PC-3 (cell line): ENCODE data around the gene STK32C. TPM values are rescaled to one million over a fixed set of nuclear protein-coding genes. Genes with fewer than 3 reads are reported as not detected.

ENCODE experiments used
- ATAC-seq: fragments of 200-7000 bp; cut with Tn5 transposase; 2 replicates; pipeline ENCODE4 v1.9.1; 2020; ENCODE audit warnings: mild to moderate bottlenecking, moderate library complexity
- BruUV-seq: library from RNA; stranded (reverse); fragments of 400-500 nt; replicated peaks from 2 replicates; lab custom pipeline; 2021; lab: Mats Ljungman, UMichigan
- CTCF ChIA-PET: fragments of 300-600 bp; sonication (Branson Sonifier 250); formaldehyde crosslinking; loops from one replicate; lab custom pipeline; 2022; ENCODE audit warnings: antibody characterized with exemption; lab: Charles Lee
- POLR2A ChIA-PET: fragments of 300-600 bp; sonication (Branson Sonifier 250); formaldehyde crosslinking; loops from one replicate; lab custom pipeline; 2022; ENCODE audit warnings: antibody characterized with exemption; ENCODE audit not compliant: unreplicated experiment; lab: Charles Lee
- DNase-seq: peaks from one replicate; pipeline ENCODE4 v3.0.0-alpha.2; 2015
- H2AFZ ChIP-seq: fragments of 300-600 bp; sonication (generic); 2 replicates; pipeline ENCODE4 v1.6.0; 2016; ENCODE audit warnings: antibody characterized with exemption, low read length
- H3F3A ChIP-seq: fragments of 300-600 bp; sonication (generic); one replicate; pipeline ENCODE4 v1.6.0; 2017; ENCODE audit warnings: antibody characterized with exemption, low read length, control low read depth, mild to moderate bottlenecking; ENCODE audit not compliant: unreplicated experiment
- H3K27ac ChIP-seq: fragments of 300-600 bp; sonication (generic); 2 replicates; pipeline ENCODE4 v1.5.1; 2016; ENCODE audit warnings: mild to moderate bottlenecking, low read length
- H3K27me3 ChIP-seq: fragments of 300-600 bp; sonication (generic); 2 replicates; pipeline ENCODE4 v1.6.1; 2016; ENCODE audit warnings: low read length, mixed read lengths
- H3K36me3 ChIP-seq: fragments of 300-600 bp; sonication (generic); 2 replicates; pipeline ENCODE4 v1.6.1; 2016; ENCODE audit warnings: low read depth, mixed run types, low read length, mixed read lengths
- H3K4me1 ChIP-seq: fragments of 300-600 bp; sonication (generic); 2 replicates; pipeline ENCODE4 v1.5.1; 2016; ENCODE audit warnings: low read length; ENCODE audit not compliant: insufficient read depth
- H3K4me2 ChIP-seq: fragments of 300-600 bp; sonication (generic); 2 replicates; pipeline ENCODE4 v1.6.0; 2016; ENCODE audit warnings: low read length
- H3K4me3 ChIP-seq: fragments of 300-600 bp; sonication (generic); 2 replicates; pipeline ENCODE4 v1.5.1; 2016; ENCODE audit warnings: mild to moderate bottlenecking, low read length, mixed read lengths
- H3K79me2 ChIP-seq: fragments of 300-600 bp; sonication (generic); 2 replicates; pipeline ENCODE4 v1.6.1; 2017; ENCODE audit warnings: low read length, mixed read lengths
- H3K9ac ChIP-seq: fragments of 300-600 bp; sonication (generic); 2 replicates; pipeline ENCODE4 v1.6.0; 2016; ENCODE audit warnings: mild to moderate bottlenecking, low read length
- H3K9me2 ChIP-seq: fragments of 300-600 bp; sonication (generic); replicated peaks from 2 replicates; pipeline ENCODE4 v1.6.1; 2016; ENCODE audit warnings: mixed run types, low read length, mixed read lengths
- H3K9me3 ChIP-seq: fragments of 300-600 bp; sonication (generic); 2 replicates; pipeline ENCODE4 v1.6.1; 2016; ENCODE audit warnings: low read length, mixed read lengths
- H4K20me1 ChIP-seq: fragments of 300-600 bp; sonication (generic); 2 replicates; pipeline ENCODE4 v1.6.1; 2016; ENCODE audit warnings: low read length, mixed read lengths
- CTCF ChIP-seq: fragments of 300-600 bp; sonication (generic); conservative IDR thresholded peaks from 2 replicates; pipeline ENCODE4 v1.5.1; 2017; ENCODE audit warnings: antibody characterized with exemption, low read depth, mild to moderate bottlenecking, low read length
- EZH2 ChIP-seq: fragments of 300-600 bp; sonication (generic); IDR thresholded peaks from one replicate; pipeline ENCODE4 v1.6.1; 2017; ENCODE audit warnings: antibody characterized with exemption, mild to moderate bottlenecking, low read length; ENCODE audit not compliant: unreplicated experiment
- EZH2phosphoT487 ChIP-seq: fragments of 300-600 bp; sonication (generic); IDR thresholded peaks from 2 replicates; pipeline ENCODE4 v1.6.1; 2018; ENCODE audit warnings: mild to moderate bottlenecking, antibody characterized with exemption, low read length, borderline replicate concordance
- intact Hi-C: fragments of 100-400 bp; cut with micrococcal nuclease; formaldehyde crosslinking; loops from 2 replicates; pipeline ENCODE4 v1.9.0; 2023
- total RNA-seq: library from RNA; depleted of rRNA; stranded (reverse); fragments of >200 nt; gene quantifications from 2 replicates; pipeline ENCODE4 v1.2.3, GENCODE V29; 2014

STK32C gene
- total RNA-seq, 1 experiment from 2014 or later, result 28.3 TPM

GRCh38 chr10:132199268-132199853 lies 108.4 kb downstream of the STK32C start:
- intact Hi-C loops, result no loop called here
- Histone ChIP-seq H3K27ac (no peak overlapping the region), H3K9ac (no peak overlapping the region), H3F3A (no peaks in the 10 kb centered on the region), H2AFZ (no peak overlapping the region), H3K4me1 (no peaks in the 10 kb centered on the region), H3K4me3 (no peak overlapping the region), H3K36me3 (no peaks in the 10 kb centered on the region), H3K9me2 (no peaks in the 10 kb centered on the region), H4K20me1 (no peaks in the 10 kb centered on the region), H3K79me2 (no peaks in the 10 kb centered on the region), H3K9me3 (no peaks in the 10 kb centered on the region), H3K4me2 (no peak overlapping the region), H3K27me3 (no peaks in the 10 kb centered on the region)
- no TSS peak for BruUV-seq
- DNase-seq (no peak), ATAC-seq (no peak)
- POLR2A ChIA-PET, result no interaction called here
- CTCF ChIA-PET, result no interaction called here
- no peak for TF ChIP-seq EZH2
- no peak for TF ChIP-seq CTCF
- TF ChIP-seq EZH2phosphoT487, result no peak

GRCh38 chr10:132198381-132199181 lies 109.2 kb downstream of the STK32C start:
- ChIA-PET CTCF (no interaction called here), POLR2A (no interaction called here)
- no TSS peak for BruUV-seq
- H2AFZ ChIP-seq, result no peak overlapping the region
- no peaks in the 10 kb centered on the region for H4K20me1 ChIP-seq
- no peak overlapping the region for H3K4me2 ChIP-seq
- no peak overlapping the region for H3K4me3 ChIP-seq
- H3K27ac ChIP-seq, result no peak overlapping the region
- H3K9me2 ChIP-seq, result no peaks in the 10 kb centered on the region
- no peaks in the 10 kb centered on the region for H3K79me2 ChIP-seq
- no peak overlapping the region for H3K9ac ChIP-seq
- no peaks in the 10 kb centered on the region for H3F3A ChIP-seq
- ATAC-seq (no peak), DNase-seq (no peak)
- H3K27me3 ChIP-seq, result no peaks in the 10 kb centered on the region
- H3K36me3 ChIP-seq, result no peaks in the 10 kb centered on the region
- no peaks in the 10 kb centered on the region for H3K9me3 ChIP-seq
- TF ChIP-seq EZH2, result no peak
- TF ChIP-seq CTCF, result no peak
- TF ChIP-seq EZH2phosphoT487, result no peak
- no peaks in the 10 kb centered on the region for H3K4me1 ChIP-seq
- intact Hi-C loops, result no loop called here

- no peaks in the 10 kb centered on the region for H3K9me3 ChIP-seq
- H3K27me3 ChIP-seq, result no peaks in the 10 kb centered on the region
- H3K9me2 ChIP-seq, result no peaks in the 10 kb centered on the region
- no peak for ATAC-seq
- H3K4me1 ChIP-seq, result no peaks in the 10 kb centered on the region
- BruUV-seq, result no TSS peak
- no peak overlapping the region for H3K4me2 ChIP-seq
- no peaks in the 10 kb centered on the region for H3K79me2 ChIP-seq
- H3F3A ChIP-seq, result no peaks in the 10 kb centered on the region
- no peak overlapping the region for H2AFZ ChIP-seq
- intact Hi-C loops, result no loop called here
- no peaks in the 10 kb centered on the region for H3K36me3 ChIP-seq
- TF ChIP-seq CTCF (no peak), EZH2 (no peak)
- ChIA-PET POLR2A (no interaction called here), CTCF (no interaction called here)
- no peak overlapping the region for H3K4me3 ChIP-seq
- no peak overlapping the region for H3K9ac ChIP-seq
- no peak for DNase-seq
- H3K27ac ChIP-seq, result no peak overlapping the region
- H4K20me1 ChIP-seq, result no peaks in the 10 kb centered on the region
Observed at GRCh38 chr10:132198068-132198370, 109.7 kb downstream of the STK32C start.
